ENCODE data around the gene LSMEM2.

DNA sequence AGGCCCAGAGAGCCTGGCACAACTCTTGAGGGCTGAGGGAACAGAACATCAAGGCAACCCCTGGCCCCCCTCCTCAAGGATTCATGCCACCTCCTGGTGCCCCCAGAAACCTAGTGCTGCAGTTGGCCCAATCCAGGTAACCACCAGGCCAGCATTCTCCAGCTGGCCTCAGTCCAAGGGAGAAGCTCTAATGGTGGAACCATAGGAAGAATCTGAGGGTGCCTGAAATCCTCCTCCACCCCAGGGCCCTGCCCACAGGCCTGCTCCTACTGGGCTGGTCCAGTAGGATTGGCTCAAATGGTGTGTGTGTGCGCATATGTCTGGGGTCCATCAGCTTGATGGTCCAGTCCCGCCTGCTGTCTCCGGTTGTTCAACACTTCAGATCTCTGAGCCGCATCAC is 35.9 kb downstream of the LSMEM2 start:
- TF ChIP-seq, protein P1, sequence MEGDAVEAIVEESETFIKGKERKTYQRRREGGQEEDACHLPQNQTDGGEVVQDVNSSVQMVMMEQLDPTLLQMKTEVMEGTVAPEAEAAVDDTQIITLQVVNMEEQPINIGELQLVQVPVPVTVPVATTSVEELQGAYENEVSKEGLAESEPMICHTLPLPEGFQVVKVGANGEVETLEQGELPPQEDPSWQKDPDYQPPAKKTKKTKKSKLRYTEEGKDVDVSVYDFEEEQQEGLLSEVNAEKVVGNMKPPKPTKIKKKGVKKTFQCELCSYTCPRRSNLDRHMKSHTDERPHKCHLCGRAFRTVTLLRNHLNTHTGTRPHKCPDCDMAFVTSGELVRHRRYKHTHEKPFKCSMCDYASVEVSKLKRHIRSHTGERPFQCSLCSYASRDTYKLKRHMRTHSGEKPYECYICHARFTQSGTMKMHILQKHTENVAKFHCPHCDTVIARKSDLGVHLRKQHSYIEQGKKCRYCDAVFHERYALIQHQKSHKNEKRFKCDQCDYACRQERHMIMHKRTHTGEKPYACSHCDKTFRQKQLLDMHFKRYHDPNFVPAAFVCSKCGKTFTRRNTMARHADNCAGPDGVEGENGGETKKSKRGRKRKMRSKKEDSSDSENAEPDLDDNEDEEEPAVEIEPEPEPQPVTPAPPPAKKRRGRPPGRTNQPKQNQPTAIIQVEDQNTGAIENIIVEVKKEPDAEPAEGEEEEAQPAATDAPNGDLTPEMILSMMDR (IDR thresholded peaks at IDR 0.05 in 4 of 5, conservative IDR thresholded peaks at IDR 0.05 in 1 of 5), result no peak
- no peak for TF ChIP-seq POLR2A (IDR thresholded peaks at IDR 0.05)

Data from gastrocnemius medialis (tissue), 4 donors.